RWPE1 (cell line): Measurements from ENCODE around the gene RBM20.
A peak's percentile ranks its signal among the peaks of the same experiment; 100 is the strongest.
"Not testable (repeated sequence)": the region's sequence is repeated elsewhere in the genome, so short reads cannot be mapped to it uniquely, and the experiment has no call there.

Experiments used
- CTCF ChIA-PET: fragments of 350-600 bp; sonication (Branson Sonifier 250); formaldehyde crosslinking; extraction: SDS; loops from one replicate; lab custom pipeline; 2021; lab: Yijun Ruan, JAX
- POLR2A ChIA-PET: fragments of 400-600 bp; formaldehyde crosslinking; extraction: SDS; loops from one replicate; lab custom pipeline; 2020; ENCODE audit warnings: antibody characterized with exemption; ENCODE audit not compliant: low non-redundant PET; lab: Yijun Ruan, JAX
- DNase-seq: peaks from one replicate; pipeline ENCODE4 v3.0.0; 2012; ENCODE audit warnings: low spot score
- H3K27ac ChIP-seq: fragments of 450-650 bp; 2 replicates; pipeline ENCODE4 v1.5.1; 2017
- CTCF ChIP-seq: fragments of 450-650 bp; conservative IDR thresholded peaks from 2 replicates; pipeline ENCODE4 v1.5.1; 2017; ENCODE audit warnings: low read depth, mild to moderate bottlenecking

RBM20 gene

GRCh38 chr10:110865809-110866482, 221.8 kb downstream of the RBM20 start:
- CTCF ChIA-PET: interaction anchor here (0.7 kb wide), 1 partner anchor 1187 kb away, joined by 3 read pairs; no protein-coding TSS in a partner anchor
- H3K27ac ChIP-seq: peak overlapping the region; percentile 86
- POLR2A ChIA-PET: no interaction called here
- no peak for DNase-seq
- no peak for TF ChIP-seq CTCF

- POLR2A ChIA-PET, DNase-seq, CTCF ChIA-PET: not testable (repeated sequence)
- H3K27ac ChIP-seq: peak overlapping the region; percentile 63
These were observed 223.1 kb downstream of the RBM20 start for GRCh38 chr10:110867011-110867806.

- ChIA-PET POLR2A (interaction anchor here (0.6 kb wide), 1 partner anchor 50 kb away, joined by 3 read pairs; no protein-coding TSS in a partner anchor), CTCF (no interaction called here)
- DNase-seq: no peak
- peak overlapping the region; percentile 41; the same call in 1 of the 2 replicates for H3K27ac ChIP-seq
- no peak for TF ChIP-seq CTCF
These were observed 223.8 kb downstream of the RBM20 start for GRCh38 chr10:110867807-110868465.

GRCh38 chr10:110868981-110869380, 224.8 kb downstream of the RBM20 start:
- no peak for TF ChIP-seq CTCF
- H3K27ac ChIP-seq: no peak overlapping the region
- CTCF ChIA-PET: interaction anchor here (0.9 kb wide), 1 partner anchor 28 kb away, joined by 4 read pairs; no protein-coding TSS in a partner anchor
- DNase-seq: no peak
- POLR2A ChIA-PET: no interaction called here

- no peak for TF ChIP-seq CTCF
- CTCF ChIA-PET: interaction anchor here (0.7 to 0.8 kb wide), 2 partner anchors 1267 to 1592 kb away, joined by 3 read pairs; no protein-coding TSS in a partner anchor
- DNase-seq: no peak
- POLR2A ChIA-PET: no interaction called here
- H3K27ac ChIP-seq: peak overlapping the region; percentile 97
These were observed 226.7 kb downstream of the RBM20 start for GRCh38 chr10:110870823-110871297.

- peak; percentile 97 for DNase-seq
- peak within 1 kb of the TSS; percentile 97 for H3K27ac ChIP-seq
- no peak for TF ChIP-seq CTCF
- ChIA-PET CTCF (interaction anchor here (0.7 to 0.8 kb wide), 2 partner anchors 191 to 1266 kb away, joined by 3 read pairs; no protein-coding TSS in a partner anchor), POLR2A (interaction anchor here (0.6 to 0.9 kb wide), 4 partner anchors 9 to 1044 kb away, joined by 3 to 5 read pairs (median 4); no protein-coding TSS in a partner anchor)
These were observed 227.4 kb downstream of the RBM20 start, which contains the start of gene PDCD4 for GRCh38 chr10:110871298-110872084. Gene PDCD4 (plus strand): TSS chr10:110871928. CDS start chr10:110876028, 4,100 bp downstream.
